HEK293T (cell line): Measurements from ENCODE around the gene SIGLEC9.

ENCODE experiments used
- CTCF ChIA-PET: fragments of 350-600 bp; formaldehyde crosslinking; extraction: SDS; loops from one replicate; lab custom pipeline; 2021; ENCODE audit warnings: antibody characterized with exemption, inconsistent platforms; lab: Yijun Ruan, JAX
- POLR2A ChIA-PET: fragments of 350-600 bp; formaldehyde crosslinking; extraction: SDS; loops from one replicate; lab custom pipeline; 2020; ENCODE audit warnings: antibody characterized with exemption, inconsistent platforms; lab: Yijun Ruan, JAX
- DNase-seq: peaks from one replicate; pipeline ENCODE4 v3.0.0; 2012; ENCODE audit warnings: mixed read lengths; ENCODE audit errors: extremely low spot score
- ARNT ChIP-seq: fragments of 450-650 bp; IDR thresholded peaks from 2 replicates; pipeline ENCODE4 v1.6.1; 2017; ENCODE audit warnings: mild to moderate bottlenecking
- BHLHE40 ChIP-seq: fragments of 450-650 bp; IDR thresholded peaks from 2 replicates; pipeline ENCODE4 v1.6.1; 2016; ENCODE audit warnings: mild to moderate bottlenecking, moderate library complexity, borderline replicate concordance
- CTBP1 ChIP-seq: fragments of 450-650 bp; IDR thresholded peaks from 2 replicates; pipeline ENCODE4 v1.6.1; 2016; ENCODE audit warnings: borderline replicate concordance
- ELF4 ChIP-seq: fragments of 450-650 bp; IDR thresholded peaks from 2 replicates; pipeline ENCODE4 v1.6.1; 2017; ENCODE audit warnings: antibody characterized with exemption
- FOXA1 ChIP-seq: fragments of 450-650 bp; IDR thresholded peaks from 2 replicates; pipeline ENCODE4 v1.6.1; 2016; ENCODE audit warnings: mild to moderate bottlenecking
- FOXK2 ChIP-seq: fragments of 450-650 bp; IDR thresholded peaks from 2 replicates; pipeline ENCODE4 v1.6.1; 2016; ENCODE audit warnings: mild to moderate bottlenecking
- FOXM1 ChIP-seq: fragments of 450-650 bp; IDR thresholded peaks from 2 replicates; pipeline ENCODE4 v1.6.1; 2017; ENCODE audit warnings: mild to moderate bottlenecking, borderline replicate concordance
- HDGF ChIP-seq: fragments of 450-650 bp; IDR thresholded peaks from 2 replicates; pipeline ENCODE4 v1.6.1; 2017; ENCODE audit warnings: antibody characterized with exemption, borderline replicate concordance
- L3MBTL2 ChIP-seq: fragments of 450-650 bp; conservative IDR thresholded peaks from 2 replicates; pipeline ENCODE4 v1.6.1; 2016; ENCODE audit warnings: mild to moderate bottlenecking
- LEF1 ChIP-seq: fragments of 450-650 bp; IDR thresholded peaks from 2 replicates; pipeline ENCODE4 v1.6.1; 2017; ENCODE audit warnings: mild to moderate bottlenecking, borderline replicate concordance
- NFRKB ChIP-seq: fragments of 450-650 bp; IDR thresholded peaks from 2 replicates; pipeline ENCODE4 v1.6.1; 2016; ENCODE audit warnings: mild to moderate bottlenecking, moderate library complexity
- PKNOX1 ChIP-seq: fragments of 450-650 bp; IDR thresholded peaks from 2 replicates; pipeline ENCODE4 v1.6.1; 2016
- SP1 ChIP-seq: fragments of 450-650 bp; IDR thresholded peaks from 2 replicates; pipeline ENCODE4 v1.6.1; 2017
- SUZ12 ChIP-seq: fragments of 450-650 bp; IDR thresholded peaks from 2 replicates; pipeline ENCODE4 v1.6.1; 2016; ENCODE audit warnings: mild to moderate bottlenecking
- TARDBP ChIP-seq: fragments of 450-650 bp; IDR thresholded peaks from 2 replicates; pipeline ENCODE4 v1.6.1; 2016
- ZNF384 ChIP-seq: fragments of 450-650 bp; IDR thresholded peaks from 2 replicates; pipeline ENCODE4 v1.6.1; 2016

SIGLEC9 gene

DNA sequence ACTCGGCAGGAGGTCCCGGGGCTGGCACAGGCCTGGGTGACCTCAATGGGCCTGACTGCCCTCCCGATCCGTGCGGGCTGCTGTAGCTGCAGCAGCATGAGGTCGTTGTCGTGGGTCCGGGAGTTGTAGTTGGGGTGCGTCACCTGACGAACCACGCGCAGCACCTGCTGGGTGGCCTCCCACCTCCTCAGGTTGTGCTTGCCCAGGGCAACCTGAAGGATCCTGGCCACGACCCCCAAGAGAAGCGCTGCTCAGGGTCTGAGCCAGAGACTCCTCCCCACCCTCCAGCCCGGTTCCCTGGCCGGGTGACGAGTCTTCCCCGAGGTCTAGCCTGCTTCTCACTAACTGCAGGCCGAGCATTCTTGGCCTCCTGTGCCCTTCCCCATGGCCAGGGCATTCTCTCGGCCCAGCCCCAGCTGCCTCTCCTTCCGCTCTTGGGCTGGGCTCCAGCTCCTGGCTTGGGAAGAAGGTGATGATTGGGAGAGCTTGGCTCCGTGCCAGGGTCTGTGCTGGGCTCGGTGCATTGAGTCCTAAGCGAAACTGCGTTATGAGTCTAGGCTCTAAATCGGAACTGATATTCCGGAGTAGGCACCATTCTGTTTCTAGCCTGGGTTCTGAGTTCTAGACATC, 45.1 kb upstream of the SIGLEC9 start:
- no peak for TF ChIP-seq NFRKB
- no peak for TF ChIP-seq ZNF384
- no peak for TF ChIP-seq FOXA1
- TF ChIP-seq BHLHE40: no peak
- no peak for TF ChIP-seq FOXM1
- TF ChIP-seq SP1: no peak
- no peak for TF ChIP-seq FOXK2
- no peak for TF ChIP-seq HDGF
- TF ChIP-seq L3MBTL2: no peak
- TF ChIP-seq LEF1: no peak
- TF ChIP-seq ARNT: no peak
- no peak for TF ChIP-seq ELF4
- no peak for TF ChIP-seq TARDBP
- no peak for TF ChIP-seq SUZ12
- no peak for TF ChIP-seq PKNOX1
- no peak for TF ChIP-seq CTBP1
- ChIA-PET POLR2A (no interaction called here), CTCF (no interaction called here)
- DNase-seq: no peak

DNA sequence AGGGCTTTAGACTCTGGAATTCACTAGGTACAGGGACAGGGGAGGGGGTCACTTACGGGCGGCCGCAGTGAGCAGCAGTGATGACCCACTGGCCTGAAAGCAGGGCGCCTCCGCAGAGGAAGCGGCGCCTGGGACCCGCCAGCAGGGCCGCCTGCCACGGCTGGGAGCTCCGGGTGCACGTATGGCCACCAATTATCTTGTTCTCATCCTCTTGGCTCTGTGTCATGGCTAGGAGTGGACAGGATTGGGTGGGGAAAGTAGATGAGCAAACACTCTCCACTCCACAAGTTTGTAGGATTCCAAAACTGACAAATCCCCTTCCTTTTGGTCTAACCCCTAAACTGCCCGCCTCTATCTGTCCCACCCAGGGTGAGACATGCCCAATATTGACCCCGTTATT, 43.2 kb upstream of the SIGLEC9 start:
- POLR2A ChIA-PET: no interaction called here
- CTCF ChIA-PET: no interaction called here
- TF ChIP-seq LEF1 (no peak), ARNT (no peak), CTBP1 (no peak), ZNF384 (no peak), FOXM1 (no peak), NFRKB (no peak), SUZ12 (no peak), FOXK2 (no peak), BHLHE40 (no peak), PKNOX1 (no peak), ELF4 (no peak), L3MBTL2 (no peak), TARDBP (no peak), SP1 (no peak), HDGF (no peak)
- DNase-seq: no peak

DNA sequence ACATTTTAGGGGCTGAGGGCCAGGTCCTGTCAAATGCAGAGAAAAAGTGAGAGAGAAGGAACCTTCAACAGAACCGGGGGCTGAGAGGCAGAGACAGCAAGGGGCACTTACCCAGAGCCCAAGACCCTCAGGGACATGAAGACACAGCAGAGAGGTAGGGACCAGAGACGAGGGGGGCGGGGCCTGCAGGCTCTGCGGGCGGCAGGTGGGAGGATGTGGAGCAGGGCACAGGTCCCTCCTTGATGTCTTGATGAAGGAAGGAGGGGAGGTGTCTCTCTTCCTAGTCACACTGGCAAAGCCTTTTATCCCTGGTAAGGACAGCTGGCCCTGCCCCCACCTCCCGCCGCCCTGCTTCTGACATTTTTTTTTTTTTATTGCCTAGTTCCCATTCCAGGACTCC, 42.1 kb upstream of the SIGLEC9 start, which contains the start of gene KLK14:
Gene KLK14, minus strand, starts transcription at position 277 of the 400 bp plus-strand sequence. Its CDS starts 273 bp downstream, at position 4.
- ChIA-PET CTCF (no interaction called here), POLR2A (no interaction called here)
- TF ChIP-seq NFRKB (no peak), TARDBP (no peak), PKNOX1 (no peak), FOXK2 (no peak), LEF1 (no peak), SP1 (no peak), BHLHE40 (no peak), FOXA1 (no peak), ELF4 (no peak), L3MBTL2 (no peak), HDGF (no peak), ZNF384 (no peak), ARNT (no peak), SUZ12 (no peak)
- DNase-seq: no peak

DNA sequence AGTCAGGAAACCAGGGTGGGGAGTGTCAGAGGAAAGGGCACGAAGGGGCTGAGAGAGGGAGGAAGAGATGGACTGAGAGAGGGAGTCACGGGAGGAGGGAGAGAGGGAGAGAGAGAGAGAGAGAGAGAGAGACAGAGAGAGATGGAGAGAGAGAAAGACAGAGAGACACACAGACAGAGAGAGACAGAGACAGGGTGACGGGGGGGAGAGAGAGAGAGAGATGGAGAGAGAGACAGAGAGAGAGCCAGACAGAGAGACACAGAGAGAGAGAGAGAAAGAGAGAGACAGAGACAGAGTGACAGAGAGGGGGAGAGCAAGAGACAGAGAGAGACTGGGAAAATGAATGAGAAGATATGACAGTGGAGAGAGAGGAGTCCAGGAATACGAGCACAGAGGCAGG, 41.5 kb upstream of the SIGLEC9 start:
- POLR2A ChIA-PET: no interaction called here
- DNase-seq: no peak
- CTCF ChIA-PET: no interaction called here
- no peak for TF ChIP-seq FOXA1
- TF ChIP-seq TARDBP: no peak
- no peak for TF ChIP-seq NFRKB
- TF ChIP-seq SP1: no peak
- no peak for TF ChIP-seq L3MBTL2
- no peak for TF ChIP-seq PKNOX1

- TF ChIP-seq SUZ12 (no peak), PKNOX1 (no peak), FOXM1 (no peak), L3MBTL2 (no peak), TARDBP (no peak), NFRKB (no peak), SP1 (no peak), BHLHE40 (no peak), LEF1 (no peak), ZNF384 (no peak), ARNT (no peak), ELF4 (no peak), FOXA1 (no peak), FOXK2 (no peak), HDGF (no peak), CTBP1 (no peak)
- POLR2A ChIA-PET: no interaction called here
- CTCF ChIA-PET: no interaction called here
- no peak for DNase-seq
Observed at GRCh38 chr19:51083783-51084182, 40.9 kb upstream of the SIGLEC9 start.
